ENCODE results near the gene ENKUR. TPM values are rescaled to one million over a fixed set of nuclear protein-coding genes. Genes with fewer than 3 reads are reported as not detected.

ENKUR gene
- total and polyA plus RNA-seq, 2 experiments from 2014 or later: 0.44 TPM; not detected in 1

- no peak for DNase-seq (ENCODE audit: low spot score)
- Histone ChIP-seq H3K4me1 (ENCODE audit: insufficient read depth) (no peaks in the 10 kb centered on the region), H4K20me1 (replicated peaks; ENCODE audit: insufficient read depth) (no peaks in the 10 kb centered on the region), H3K79me2 (replicated peaks; ENCODE audit: insufficient read depth) (no peaks in the 10 kb centered on the region), H3K36me3 (ENCODE audit: insufficient read depth) (no peaks in the 10 kb centered on the region), H3K9me2 (ENCODE audit: insufficient read depth) (no peaks in the 10 kb centered on the region), H2AFZ (no peak overlapping the region), H3F3A (replicated peaks; ENCODE audit: low read depth) (no peaks in the 10 kb centered on the region), H3K4me2 (no peak overlapping the region), H3K27me3 (ENCODE audit: insufficient read depth) (0 out of 2 replicates have a peak, but pooled peaks cover 3% of the 10 kb centered on the region), H3K27ac (ENCODE audit: low read depth) (no peak overlapping the region), H3K4me3 (no peak overlapping the region)
- no peaks in the 10 kb centered on the region for H3K36me3 Mint-ChIP-seq (ENCODE audit: low read depth)
- no peak for ATAC-seq
- H3K4me1 Mint-ChIP-seq: peaks cover 8% of the 10 kb centered on the region; the same call in 1 of the 3 replicates
- H3K27me3 Mint-ChIP-seq (ENCODE audit: insufficient read depth, low read depth, poor library complexity): peaks cover 11% of the 10 kb centered on the region
- no peak overlapping the region for H3K4me3 Mint-ChIP-seq
- no peaks in the 10 kb centered on the region for H3K9me3 Mint-ChIP-seq
- no peak overlapping the region for H3K27ac Mint-ChIP-seq
- TF ChIP-seq REST (IDR thresholded peaks at IDR 0.05; ENCODE audit: unreplicated experiment) (no peak), NANOG (IDR thresholded peaks at IDR 0.05; ENCODE audit: borderline replicate concordance) (no peak), EZH2 (IDR thresholded peaks at IDR 0.05; ENCODE audit: low read depth, unreplicated experiment) (no peak), CTCF (conservative IDR thresholded peaks at IDR 0.05; ENCODE audit: low read depth in 2 of 2) (no peak), ZNF462 (CRISPR knock-in tag; IDR thresholded peaks at IDR 0.05) (no peak), CREB1 (CRISPR knock-in tag; IDR thresholded peaks at IDR 0.05; ENCODE audit: low read depth) (no peak), ETS1 (IDR thresholded peaks at IDR 0.05) (no peak), ZNF331 (CRISPR knock-in tag; IDR thresholded peaks at IDR 0.05; ENCODE audit: low read depth) (no peak), EZH2phosphoT487 (IDR thresholded peaks at IDR 0.05; ENCODE audit: unreplicated experiment) (no peak), POLR2AphosphoS5 (IDR thresholded peaks at IDR 0.05; ENCODE audit: low read depth) (no peak), STAT1 (IDR thresholded peaks at IDR 0.05; ENCODE audit: unreplicated experiment) (no peak)
These were observed 41.9 kb upstream of the ENKUR start for GRCh38 chr10:25057886-25058285.

Data from GM23338 (cell line).